Keratinocyte (primary cell): ENCODE measurements around the gene PPARA.

Experiments
- EZH2 ChIP-seq: IDR thresholded peaks from one replicate; pipeline ENCODE4 v1.6.1; 2012; ENCODE audit warnings: inconsistent platforms, mild to moderate bottlenecking, low read length, moderate library complexity
- TF ChIP-seq, protein P1 (sequence below), 3 experiments: IDR thresholded peaks in 1 of 3; conservative IDR thresholded peaks in 1 of 3; optimal IDR thresholded peaks in 1 of 3; 2 replicates in 2 of 3; 3 replicates in 1 of 3; pipeline versions ENCODE3 to v1.5.1; 2011; ENCODE audit warnings: low read length in 3 of 3, mild to moderate bottlenecking in 3 of 3, moderate library complexity in 2 of 3, control low read depth in 1 of 3, inconsistent platforms in 1 of 3; ENCODE audit not compliant: insufficient read depth in 2 of 3; ENCODE audit errors: extremely low read depth in 1 of 3

DNA sequence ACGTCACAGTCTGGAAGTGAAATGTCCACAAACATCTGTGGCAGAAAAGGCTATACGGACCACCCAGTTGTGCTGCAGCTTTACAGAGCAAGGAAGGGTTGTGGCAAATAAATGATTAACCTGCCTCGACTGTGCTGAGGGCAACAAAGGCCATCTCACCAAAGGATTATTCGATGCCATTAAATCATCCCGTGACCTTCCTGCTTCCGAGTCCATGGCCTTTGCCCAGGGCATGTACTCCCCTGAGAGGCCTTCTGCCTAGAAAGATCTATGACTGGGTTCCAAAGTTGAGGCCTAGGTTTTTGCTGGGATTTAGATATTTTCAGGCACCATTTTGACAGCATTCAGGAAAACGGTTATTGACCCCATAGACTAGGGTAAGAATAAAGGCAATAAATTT, 90.6 kb downstream of the PPARA start:
- no peak for TF ChIP-seq EZH2
- TF ChIP-seq, protein P1, sequence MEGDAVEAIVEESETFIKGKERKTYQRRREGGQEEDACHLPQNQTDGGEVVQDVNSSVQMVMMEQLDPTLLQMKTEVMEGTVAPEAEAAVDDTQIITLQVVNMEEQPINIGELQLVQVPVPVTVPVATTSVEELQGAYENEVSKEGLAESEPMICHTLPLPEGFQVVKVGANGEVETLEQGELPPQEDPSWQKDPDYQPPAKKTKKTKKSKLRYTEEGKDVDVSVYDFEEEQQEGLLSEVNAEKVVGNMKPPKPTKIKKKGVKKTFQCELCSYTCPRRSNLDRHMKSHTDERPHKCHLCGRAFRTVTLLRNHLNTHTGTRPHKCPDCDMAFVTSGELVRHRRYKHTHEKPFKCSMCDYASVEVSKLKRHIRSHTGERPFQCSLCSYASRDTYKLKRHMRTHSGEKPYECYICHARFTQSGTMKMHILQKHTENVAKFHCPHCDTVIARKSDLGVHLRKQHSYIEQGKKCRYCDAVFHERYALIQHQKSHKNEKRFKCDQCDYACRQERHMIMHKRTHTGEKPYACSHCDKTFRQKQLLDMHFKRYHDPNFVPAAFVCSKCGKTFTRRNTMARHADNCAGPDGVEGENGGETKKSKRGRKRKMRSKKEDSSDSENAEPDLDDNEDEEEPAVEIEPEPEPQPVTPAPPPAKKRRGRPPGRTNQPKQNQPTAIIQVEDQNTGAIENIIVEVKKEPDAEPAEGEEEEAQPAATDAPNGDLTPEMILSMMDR (optimal IDR thresholded peaks at IDR 0.05 in 1 of 3, IDR thresholded peaks at IDR 0.05 in 1 of 3, conservative IDR thresholded peaks at IDR 0.05 in 1 of 3; ENCODE audit: extremely low read depth in 1 of 3, insufficient read depth in 2 of 3, low read length in 3 of 3), result no peak
